KBM-7 (cell line): ENCODE results near the gene MYO18B.

Experiments used
- DNase-seq: peaks from one replicate; pipeline ENCODE4 v3.0.0-alpha.2; 2015
- in situ Hi-C: fragments of 300-500 bp; cut with MboI; formaldehyde crosslinking; loops from 2 replicates; pipeline ENCODE4 v1.14.3; 2020; ENCODE audit warnings: low sequenced_read_pairs, low pct_unique_long_range_greater_than_20kb, mixed read lengths

Gene MYO18B

GRCh38 chr22:25992331-25992730 is 250.3 kb downstream of the MYO18B start:
- in situ Hi-C loops = no loop called here
- DNase-seq = no peak

DNA sequence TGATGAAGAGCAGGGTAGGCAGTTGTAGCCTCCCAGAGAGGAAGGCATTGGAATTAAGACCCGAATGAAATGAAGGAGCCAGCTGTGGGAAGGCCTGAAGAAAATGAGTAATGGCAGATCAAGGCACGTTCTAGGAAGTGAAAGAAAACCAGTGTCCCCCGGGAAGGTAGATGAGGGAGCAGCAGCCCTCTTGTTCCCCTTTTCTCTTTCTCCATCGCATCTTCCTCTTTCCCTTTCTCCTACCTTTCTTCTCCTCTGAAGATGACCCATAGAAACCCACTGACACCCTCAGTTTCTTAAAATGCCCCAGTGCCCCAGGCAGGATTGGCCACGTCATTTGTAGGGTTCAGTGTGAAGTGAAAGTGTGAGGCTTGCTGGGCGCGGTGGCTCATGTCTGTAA is 254.7 kb downstream of the MYO18B start:
- in situ Hi-C loops = no loop called here
- DNase-seq = no peak

GRCh38 chr22:25997886-25998775 is 256.1 kb downstream of the MYO18B start:
- DNase-seq = no peak
- in situ Hi-C loops = no loop called here

DNA sequence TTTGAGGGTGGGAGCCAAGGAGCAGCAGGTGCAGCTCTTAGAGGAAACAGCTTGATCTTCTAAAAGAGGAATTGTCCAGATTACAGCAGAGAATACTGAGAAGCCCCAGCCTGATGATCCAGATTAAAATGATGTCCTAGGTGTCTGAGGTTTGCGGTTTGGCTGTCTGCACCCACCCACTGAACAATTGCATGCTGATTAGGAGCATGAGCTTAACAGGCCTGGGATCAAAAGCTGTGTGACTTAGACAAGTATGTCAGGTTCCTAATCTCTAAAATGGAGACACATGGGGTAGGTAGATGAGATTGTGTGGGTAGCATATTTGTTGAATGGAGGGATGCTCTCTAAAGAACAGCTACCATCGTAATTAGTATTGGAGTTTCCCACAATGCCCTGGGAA is 260.5 kb downstream of the MYO18B start:
- in situ Hi-C loops = no loop called here
- DNase-seq = no peak

GRCh38 chr22:26004477-26004876 is 262.5 kb downstream of the MYO18B start:
- DNase-seq = no peak
- in situ Hi-C loops = no loop called here

DNA sequence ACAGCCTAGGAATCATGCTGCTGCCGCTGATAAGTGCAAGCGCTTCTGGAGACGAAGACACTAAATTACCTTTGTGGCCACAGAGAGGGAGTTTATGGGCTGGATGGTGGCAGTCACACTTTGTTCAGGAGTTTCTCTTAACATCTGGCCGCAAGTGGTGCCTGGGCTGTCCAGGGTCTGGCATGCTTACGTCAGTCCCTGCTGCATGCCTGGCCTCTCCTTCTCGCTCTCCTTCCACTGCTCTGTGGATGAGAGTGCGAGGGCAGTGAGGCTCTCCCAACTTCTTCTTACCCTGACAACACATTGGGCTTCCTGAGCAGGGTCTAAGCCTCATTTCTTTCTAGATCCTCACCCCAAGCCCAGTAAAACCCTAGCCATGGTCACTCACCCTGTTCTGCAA is 266.6 kb downstream of the MYO18B start:
- in situ Hi-C loops = no loop called here
- no peak for DNase-seq

- DNase-seq = no peak
- in situ Hi-C loops = no loop called here
Observed at GRCh38 chr22:26016916-26017315, 274.9 kb downstream of the MYO18B start.

GRCh38 chr22:26017932-26018331 is 275.9 kb downstream of the MYO18B start:
- in situ Hi-C loops = no loop called here
- DNase-seq = no peak

DNA sequence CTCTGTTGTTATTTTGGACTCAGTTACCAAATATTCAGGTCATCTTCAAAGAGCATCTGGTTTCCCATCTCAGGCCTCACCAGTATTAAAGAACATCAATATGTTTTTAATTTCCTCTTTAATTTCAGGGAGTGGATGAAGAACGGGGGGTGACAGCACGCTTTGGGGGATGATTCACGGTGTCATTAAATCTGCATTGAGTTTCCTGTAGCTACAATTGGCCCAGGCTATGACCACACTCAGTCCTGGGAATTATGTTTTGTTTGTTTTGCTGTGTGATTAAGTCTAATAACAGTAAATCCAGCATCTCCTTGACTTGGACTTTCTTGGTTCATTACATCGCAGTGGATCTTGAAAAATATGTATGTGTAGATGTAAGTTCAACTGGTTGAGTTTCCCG is 277.6 kb downstream of the MYO18B start:
- in situ Hi-C loops = no loop called here
- no peak for DNase-seq

GRCh38 chr22:26021516-26021915 is 279.5 kb downstream of the MYO18B start:
- in situ Hi-C loops = no loop called here
- no peak for DNase-seq

- in situ Hi-C loops = no loop called here
- no peak for DNase-seq
Observed at GRCh38 chr22:26023104-26023775, 281.3 kb downstream of the MYO18B start.

DNA sequence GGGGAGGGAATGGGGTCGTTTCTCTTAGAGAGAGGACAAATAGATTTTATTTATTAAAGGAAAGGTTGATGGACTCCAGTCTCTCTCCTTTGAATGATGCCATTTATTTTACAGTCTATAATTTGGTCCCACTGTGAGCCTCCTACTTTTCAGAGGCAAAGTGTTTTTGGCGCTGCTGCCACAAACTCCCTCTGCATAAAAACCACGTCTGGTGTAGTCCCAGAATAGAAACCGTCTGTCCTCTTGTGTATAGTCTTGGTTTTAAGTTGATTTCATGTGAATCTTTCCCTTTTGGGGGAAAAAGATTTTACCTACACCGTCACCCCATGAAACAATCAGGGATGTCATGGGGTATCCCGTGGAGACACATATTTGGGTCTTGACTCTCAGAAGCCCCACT is 283.6 kb downstream of the MYO18B start:
- DNase-seq = no peak
- in situ Hi-C loops = no loop called here

- DNase-seq = no peak
- in situ Hi-C loops = no loop called here
Observed at GRCh38 chr22:26027341-26027740, 285.4 kb downstream of the MYO18B start.

DNA sequence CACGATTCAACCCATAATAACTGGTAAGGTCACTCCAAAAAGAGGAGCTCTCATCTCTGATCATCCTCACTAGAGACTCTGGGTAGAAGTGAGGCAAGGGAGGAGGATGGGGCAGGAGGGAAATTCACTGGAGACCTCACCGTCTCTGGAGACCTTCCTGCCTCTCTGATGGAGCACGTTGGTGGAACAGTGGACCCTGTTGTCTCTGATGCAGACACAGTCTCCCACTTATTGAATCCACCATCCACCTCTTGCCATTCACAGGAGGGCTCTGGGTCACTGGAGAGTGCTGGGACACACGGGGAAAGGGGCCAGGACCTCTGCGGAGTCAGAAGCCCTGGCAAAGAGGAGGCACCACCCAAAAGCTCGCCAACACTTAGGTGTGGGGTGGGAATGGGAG is 289.7 kb downstream of the MYO18B start:
- DNase-seq = no peak
- in situ Hi-C loops = no loop called here

DNA sequence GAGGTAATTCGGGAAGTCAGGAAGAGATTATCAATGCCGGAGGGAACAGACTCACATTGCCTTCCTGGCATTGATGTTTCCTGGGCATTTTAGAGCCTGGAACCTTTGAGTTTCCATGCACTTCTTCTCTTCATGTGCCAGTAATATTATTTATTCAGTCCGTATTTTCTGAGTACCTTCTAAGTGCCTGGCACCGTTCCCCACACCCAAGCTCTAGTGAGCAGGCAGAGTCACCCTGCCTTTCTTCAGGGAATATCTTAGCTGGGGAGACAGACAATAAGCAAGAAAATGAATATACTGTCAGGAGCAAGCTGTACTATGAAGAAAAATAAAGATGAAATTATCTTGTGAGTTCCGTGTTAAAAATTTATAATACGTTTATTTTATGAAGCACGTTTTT is 291.1 kb downstream of the MYO18B start:
- in situ Hi-C loops = no loop called here
- DNase-seq = no peak

DNA sequence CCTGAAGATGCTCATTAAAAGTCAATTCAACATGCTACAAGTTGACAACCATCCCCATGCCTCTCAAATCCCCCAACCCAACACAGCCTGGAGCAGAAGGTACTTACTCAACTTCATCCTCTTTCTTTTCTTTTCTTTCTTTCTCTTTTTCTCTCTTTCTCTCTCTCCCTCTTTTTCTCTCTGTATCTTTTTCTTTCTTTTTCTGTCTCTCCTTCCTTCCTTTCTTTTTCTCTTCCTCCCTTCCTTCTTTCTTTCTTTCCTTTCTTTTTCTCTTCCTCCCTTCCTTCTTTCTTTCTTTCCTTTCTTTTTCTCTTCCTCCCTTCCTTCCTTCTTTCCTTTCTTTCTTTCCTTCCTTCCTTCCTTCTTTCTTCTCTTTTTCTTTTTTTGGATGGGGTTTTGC is 291.6 kb downstream of the MYO18B start:
- no peak for DNase-seq
- in situ Hi-C loops = no loop called here

GRCh38 chr22:26035523-26035922 is 293.5 kb downstream of the MYO18B start:
- in situ Hi-C loops = no loop called here

GRCh38 chr22:26038365-26038764 is 296.4 kb downstream of the MYO18B start:
- no peak for DNase-seq
- in situ Hi-C loops = no loop called here

More at GRCh38 chr22:26035523-26035922, 293.5 kb downstream of the MYO18B start:
- DNase-seq = no peak

DNA sequence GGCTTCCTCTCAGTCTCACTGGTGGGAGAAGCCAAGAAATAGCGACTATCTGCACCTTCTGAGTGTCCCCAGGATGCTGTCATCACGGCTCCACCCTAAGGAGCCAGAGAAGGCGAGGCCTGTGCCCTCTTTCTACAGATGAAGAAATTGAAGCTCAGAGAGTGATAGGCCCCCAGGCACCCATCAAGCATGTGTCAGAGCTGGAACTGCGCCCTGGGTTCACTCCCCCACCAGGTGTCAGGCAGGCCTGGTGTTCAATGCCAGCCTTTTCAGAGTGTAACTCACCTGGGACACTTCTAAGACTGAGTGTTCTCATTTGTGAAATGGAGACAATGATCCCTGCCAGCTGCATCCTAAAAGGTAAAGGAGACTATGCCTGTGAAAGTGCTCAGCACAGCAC is 299.9 kb downstream of the MYO18B start:
- DNase-seq = no peak
- in situ Hi-C loops = no loop called here

DNA sequence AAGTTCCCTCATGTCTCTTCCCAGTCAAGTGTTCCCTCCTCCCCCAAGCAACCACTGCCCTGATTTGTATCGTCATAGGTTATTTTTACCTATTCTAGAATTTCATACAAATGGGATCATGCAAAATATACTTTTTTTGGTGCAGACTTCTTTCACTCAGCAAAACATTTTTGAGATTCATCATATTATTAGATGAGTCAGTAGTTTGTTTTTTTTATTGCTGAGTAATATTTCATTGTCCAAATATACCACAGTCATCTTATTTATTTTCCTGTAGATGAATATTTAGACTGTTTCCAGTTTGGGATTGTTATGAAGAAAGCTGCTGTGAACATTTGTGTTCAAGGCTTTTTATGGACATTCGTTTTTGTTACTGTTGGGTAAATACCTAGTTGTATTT is 301.0 kb downstream of the MYO18B start:
- no peak for DNase-seq
- in situ Hi-C loops = no loop called here

DNA sequence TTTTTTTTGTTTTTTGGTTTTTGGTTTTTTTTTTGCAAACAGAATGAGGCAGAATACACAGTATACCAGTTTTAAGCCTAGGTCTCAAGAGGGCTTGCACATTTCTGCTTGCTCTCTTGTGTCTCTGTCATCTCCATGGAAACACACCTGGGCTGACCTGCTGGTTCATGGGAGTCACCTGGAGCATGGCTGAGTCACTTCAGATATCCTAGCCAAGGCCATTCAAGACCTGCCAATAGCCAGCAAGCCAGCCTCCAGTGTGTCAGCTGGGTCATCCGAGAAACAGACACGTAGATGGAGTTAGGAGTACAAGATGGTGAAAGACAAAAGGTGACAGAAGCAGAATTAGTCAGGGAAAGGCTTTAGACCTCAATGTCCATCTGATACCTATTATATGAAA is 303.1 kb downstream of the MYO18B start:
- DNase-seq = no peak
- in situ Hi-C loops = no loop called here
